ENCODE data around the gene GEMIN8.

DNA sequence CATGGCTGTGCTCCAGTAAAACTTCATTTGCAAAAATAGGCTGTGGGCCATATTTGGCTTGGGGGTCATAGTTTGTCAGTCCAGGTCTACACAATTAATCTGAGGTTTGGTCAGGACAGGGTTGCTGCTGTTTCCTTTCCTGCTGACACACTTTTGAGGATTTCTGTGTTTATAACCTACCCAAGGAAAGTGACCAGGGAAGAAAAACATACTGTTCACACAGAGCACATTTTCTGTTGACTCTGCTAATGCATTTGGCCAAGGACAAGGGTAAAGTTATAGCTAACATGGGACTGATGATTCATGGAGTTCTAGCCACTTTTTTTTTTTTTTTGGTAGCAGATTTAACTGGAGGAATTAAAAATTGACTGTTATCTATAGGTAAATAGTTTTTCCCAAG is 43.9 kb upstream of the GEMIN8 start:
- TF ChIP-seq, protein P1, sequence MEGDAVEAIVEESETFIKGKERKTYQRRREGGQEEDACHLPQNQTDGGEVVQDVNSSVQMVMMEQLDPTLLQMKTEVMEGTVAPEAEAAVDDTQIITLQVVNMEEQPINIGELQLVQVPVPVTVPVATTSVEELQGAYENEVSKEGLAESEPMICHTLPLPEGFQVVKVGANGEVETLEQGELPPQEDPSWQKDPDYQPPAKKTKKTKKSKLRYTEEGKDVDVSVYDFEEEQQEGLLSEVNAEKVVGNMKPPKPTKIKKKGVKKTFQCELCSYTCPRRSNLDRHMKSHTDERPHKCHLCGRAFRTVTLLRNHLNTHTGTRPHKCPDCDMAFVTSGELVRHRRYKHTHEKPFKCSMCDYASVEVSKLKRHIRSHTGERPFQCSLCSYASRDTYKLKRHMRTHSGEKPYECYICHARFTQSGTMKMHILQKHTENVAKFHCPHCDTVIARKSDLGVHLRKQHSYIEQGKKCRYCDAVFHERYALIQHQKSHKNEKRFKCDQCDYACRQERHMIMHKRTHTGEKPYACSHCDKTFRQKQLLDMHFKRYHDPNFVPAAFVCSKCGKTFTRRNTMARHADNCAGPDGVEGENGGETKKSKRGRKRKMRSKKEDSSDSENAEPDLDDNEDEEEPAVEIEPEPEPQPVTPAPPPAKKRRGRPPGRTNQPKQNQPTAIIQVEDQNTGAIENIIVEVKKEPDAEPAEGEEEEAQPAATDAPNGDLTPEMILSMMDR (IDR thresholded peaks at IDR 0.05; ENCODE audit: low read depth, low read length, poor library complexity, severe bottlenecking): no peak
- no peak for TF ChIP-seq EZH2phosphoT487 (IDR thresholded peaks at IDR 0.05; ENCODE audit: borderline replicate concordance, low read length)

All from DOHH2 (cell line).